ENCODE results near the gene ZNF500. TPM values are rescaled to one million over a fixed set of nuclear protein-coding genes. Genes with fewer than 3 reads are reported as not detected.

The ZNF500 gene
- total RNA-seq, 2 experiments from 2014 or later: 10.9 to 12.8 TPM

DNA sequence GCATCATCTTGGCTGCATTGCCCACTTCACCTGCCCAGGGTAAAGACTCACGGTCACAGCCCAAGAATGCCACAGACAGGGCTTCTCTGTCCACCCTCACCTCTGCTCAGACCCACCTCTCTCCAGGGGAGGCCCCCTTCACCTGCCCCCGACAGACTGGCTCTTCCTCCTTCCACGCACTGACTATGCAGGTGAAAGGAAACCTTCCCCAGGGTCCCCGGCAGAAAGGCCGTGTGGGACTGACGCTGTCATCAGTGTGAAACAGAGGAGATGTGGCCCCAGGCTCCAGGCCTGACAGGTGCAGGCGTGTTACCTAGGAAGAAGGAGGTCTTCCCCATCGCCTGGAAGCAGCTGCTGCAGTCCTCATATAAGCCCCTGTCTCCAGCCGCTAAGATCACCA is 44.8 kb upstream of the ZNF500 start:
- TF ChIP-seq, protein P1, sequence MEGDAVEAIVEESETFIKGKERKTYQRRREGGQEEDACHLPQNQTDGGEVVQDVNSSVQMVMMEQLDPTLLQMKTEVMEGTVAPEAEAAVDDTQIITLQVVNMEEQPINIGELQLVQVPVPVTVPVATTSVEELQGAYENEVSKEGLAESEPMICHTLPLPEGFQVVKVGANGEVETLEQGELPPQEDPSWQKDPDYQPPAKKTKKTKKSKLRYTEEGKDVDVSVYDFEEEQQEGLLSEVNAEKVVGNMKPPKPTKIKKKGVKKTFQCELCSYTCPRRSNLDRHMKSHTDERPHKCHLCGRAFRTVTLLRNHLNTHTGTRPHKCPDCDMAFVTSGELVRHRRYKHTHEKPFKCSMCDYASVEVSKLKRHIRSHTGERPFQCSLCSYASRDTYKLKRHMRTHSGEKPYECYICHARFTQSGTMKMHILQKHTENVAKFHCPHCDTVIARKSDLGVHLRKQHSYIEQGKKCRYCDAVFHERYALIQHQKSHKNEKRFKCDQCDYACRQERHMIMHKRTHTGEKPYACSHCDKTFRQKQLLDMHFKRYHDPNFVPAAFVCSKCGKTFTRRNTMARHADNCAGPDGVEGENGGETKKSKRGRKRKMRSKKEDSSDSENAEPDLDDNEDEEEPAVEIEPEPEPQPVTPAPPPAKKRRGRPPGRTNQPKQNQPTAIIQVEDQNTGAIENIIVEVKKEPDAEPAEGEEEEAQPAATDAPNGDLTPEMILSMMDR (IDR thresholded peaks at IDR 0.05): no peak
- no peak for DNase-seq
- no peaks in the 10 kb centered on the region for H3K27me3 Mint-ChIP-seq
- H3K9me3 Mint-ChIP-seq: no peaks in the 10 kb centered on the region
- peak overlapping the region; percentile 1 for H3K27ac Mint-ChIP-seq
- ChIA-PET POLR2A (interaction anchor here (0.9 kb wide), 2 partner anchors 12 to 35 kb away, joined by 3 read pairs; no protein-coding TSS in a partner anchor), CTCF (no interaction called here)
- peaks cover 43% of the 10 kb centered on the region for H3K36me3 Mint-ChIP-seq (ENCODE audit: low read depth)
- intact Hi-C loops (cut with micrococcal nuclease): no loop called here
- H3K4me3 Mint-ChIP-seq: no peak overlapping the region
- ATAC-seq: no peak
- H3K4me1 Mint-ChIP-seq (ENCODE audit: low read depth): no peaks in the 10 kb centered on the region

DNA sequence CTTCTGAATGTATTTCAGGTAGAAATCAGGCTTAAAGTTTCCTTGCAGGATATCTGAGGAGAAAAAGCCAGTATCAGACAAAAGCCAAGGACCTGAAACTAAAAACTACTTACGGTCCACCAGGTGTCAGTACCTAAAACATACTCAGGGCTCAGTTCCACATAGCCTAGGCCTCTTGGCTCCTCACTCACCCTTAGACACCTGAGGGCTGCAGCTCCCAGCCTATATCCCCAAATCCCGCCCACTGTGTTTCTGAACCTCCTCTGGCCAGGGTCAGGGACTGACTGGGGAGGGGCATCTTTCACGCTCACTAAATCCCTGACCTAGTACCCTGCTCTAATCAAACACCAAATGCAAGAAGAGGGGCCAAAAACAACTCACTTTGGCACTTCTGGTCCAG is 44.3 kb upstream of the ZNF500 start:
- peaks cover 43% of the 10 kb centered on the region for H3K36me3 Mint-ChIP-seq (ENCODE audit: low read depth)
- H3K4me3 Mint-ChIP-seq: no peak overlapping the region
- no peaks in the 10 kb centered on the region for H3K9me3 Mint-ChIP-seq
- ATAC-seq (no peak), DNase-seq (no peak)
- no peaks in the 10 kb centered on the region for H3K27me3 Mint-ChIP-seq
- peak overlapping the region; percentile 1 for H3K27ac Mint-ChIP-seq
- intact Hi-C loops (cut with micrococcal nuclease): no loop called here
- TF ChIP-seq, protein P1 (IDR thresholded peaks at IDR 0.05): no peak
- H3K4me1 Mint-ChIP-seq (ENCODE audit: low read depth): no peaks in the 10 kb centered on the region
- POLR2A ChIA-PET: interaction anchor here (0.9 kb wide), 1 partner anchor 35 kb away, joined by 3 read pairs; no protein-coding TSS in a partner anchor
- CTCF ChIA-PET: no interaction called here

DNA sequence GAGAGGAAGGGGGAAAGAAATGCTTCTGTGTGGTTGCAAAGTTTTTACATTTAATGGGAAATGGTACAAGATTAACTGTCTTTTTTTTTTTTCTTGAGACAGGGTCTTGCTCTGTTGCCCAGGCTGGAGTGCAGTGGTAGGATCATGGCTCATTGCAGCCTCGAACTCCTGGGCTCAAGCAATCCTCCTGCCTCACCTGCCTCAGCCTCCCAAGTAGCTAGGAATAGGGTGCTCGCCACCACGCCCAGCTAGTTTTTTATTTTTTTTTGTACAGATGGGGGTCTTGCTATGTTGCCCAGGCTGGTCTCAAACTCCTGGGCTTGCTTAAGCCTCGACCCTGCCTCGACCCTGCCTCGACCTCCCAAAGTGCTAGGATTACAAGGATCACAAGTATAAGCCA is 39.3 kb upstream of the ZNF500 start:
- ChIA-PET CTCF (no interaction called here), POLR2A (no interaction called here)
- ATAC-seq: no peak
- TF ChIP-seq, protein P1 (IDR thresholded peaks at IDR 0.05): no peak
- no peak overlapping the region for H3K4me3 Mint-ChIP-seq
- peaks cover 10% of the 10 kb centered on the region for H3K4me1 Mint-ChIP-seq (ENCODE audit: low read depth)
- no peak overlapping the region for H3K27ac Mint-ChIP-seq
- DNase-seq: no peak
- H3K27me3 Mint-ChIP-seq: no peaks in the 10 kb centered on the region
- peaks cover 14% of the 10 kb centered on the region for H3K36me3 Mint-ChIP-seq (ENCODE audit: low read depth)
- no peaks in the 10 kb centered on the region for H3K9me3 Mint-ChIP-seq
- intact Hi-C loops (cut with micrococcal nuclease): no loop called here

DNA sequence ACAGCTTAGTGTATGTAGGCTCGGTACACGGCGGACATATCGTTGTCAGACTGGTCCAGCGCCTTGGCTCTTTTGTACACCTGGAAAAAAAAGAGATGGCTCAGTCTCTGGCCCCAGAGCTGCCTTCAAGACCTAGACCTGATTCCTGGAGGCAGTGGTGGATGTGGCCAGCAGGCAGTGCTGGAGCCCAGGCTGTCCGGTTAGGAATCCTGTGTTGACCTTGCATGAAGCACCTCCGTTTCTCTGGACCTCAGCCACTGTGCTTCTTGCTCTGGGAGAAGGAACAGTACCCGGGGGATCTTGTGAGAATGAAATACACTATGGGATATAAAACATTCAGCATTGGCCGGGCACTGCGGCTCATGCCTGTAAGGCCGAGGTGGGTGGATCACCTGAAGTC is 38.3 kb upstream of the ZNF500 start:
- ChIA-PET POLR2A (no interaction called here), CTCF (no interaction called here)
- intact Hi-C loops (cut with micrococcal nuclease): no loop called here
- no peak overlapping the region for H3K27ac Mint-ChIP-seq
- H3K9me3 Mint-ChIP-seq: no peaks in the 10 kb centered on the region
- ATAC-seq (no peak), DNase-seq (no peak)
- peaks cover 11% of the 10 kb centered on the region for H3K36me3 Mint-ChIP-seq (ENCODE audit: low read depth)
- no peaks in the 10 kb centered on the region for H3K27me3 Mint-ChIP-seq
- TF ChIP-seq, protein P1 (IDR thresholded peaks at IDR 0.05): no peak
- no peak overlapping the region for H3K4me3 Mint-ChIP-seq
- peaks cover 13% of the 10 kb centered on the region for H3K4me1 Mint-ChIP-seq (ENCODE audit: low read depth)

DNA sequence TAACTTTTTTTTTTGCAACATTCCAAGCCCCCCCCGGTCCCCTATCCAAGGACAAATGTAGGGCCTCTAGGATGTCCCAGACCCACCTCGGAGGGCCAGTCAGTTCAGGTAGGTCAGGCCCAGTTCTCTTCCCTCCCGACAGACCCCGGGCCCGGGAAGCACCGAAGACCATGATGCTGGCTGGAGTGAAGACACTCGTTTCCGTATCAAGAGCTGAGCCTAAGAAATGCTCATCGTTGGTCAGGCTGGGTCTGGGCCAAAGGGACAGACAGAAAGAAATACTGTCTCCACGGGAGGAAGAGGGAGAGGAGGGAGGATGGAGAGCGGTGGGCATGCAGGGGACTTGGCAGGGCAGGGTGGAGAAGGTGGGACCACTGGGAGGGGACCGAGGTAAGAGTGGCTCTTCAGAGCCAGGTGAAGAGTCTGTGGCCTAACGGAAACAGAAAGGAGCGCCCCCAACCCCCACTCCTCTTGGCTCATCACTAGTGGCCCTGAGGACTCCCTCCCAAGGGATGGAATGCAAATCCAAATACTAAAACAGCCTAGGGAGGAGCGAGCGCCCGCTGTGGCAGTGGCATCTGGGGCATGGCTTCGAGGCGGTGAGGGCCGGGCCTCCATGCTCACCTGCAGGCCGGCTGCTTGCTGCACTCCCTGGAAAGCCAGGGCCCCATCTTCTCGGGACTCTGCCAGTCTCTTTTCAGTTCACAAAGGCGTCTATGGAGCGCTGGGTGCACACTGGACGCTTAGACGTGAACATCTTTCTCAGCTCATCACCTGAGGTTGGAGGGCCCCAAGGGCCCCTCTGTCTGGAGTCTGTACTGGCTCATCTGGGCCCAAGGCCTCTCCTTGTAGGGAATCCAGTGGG is 37.2 kb upstream of the ZNF500 start:
- TF ChIP-seq, protein P1 (IDR thresholded peaks at IDR 0.05): no peak
- H3K27me3 Mint-ChIP-seq: no peaks in the 10 kb centered on the region
- ATAC-seq (no peak), DNase-seq (no peak)
- H3K27ac Mint-ChIP-seq: no peak overlapping the region
- ChIA-PET POLR2A (no interaction called here), CTCF (interaction anchor here (1.3 kb wide), 1 partner anchor 69 kb away, joined by 8 read pairs; the partner anchor contains the start of genes ANKS3 and DNAAF8)
- peaks cover 13% of the 10 kb centered on the region for H3K4me1 Mint-ChIP-seq (ENCODE audit: low read depth)
- intact Hi-C loops (cut with micrococcal nuclease): no loop called here
- H3K36me3 Mint-ChIP-seq (ENCODE audit: low read depth): peaks cover 11% of the 10 kb centered on the region
- peak overlapping the region; percentile 28 for H3K4me3 Mint-ChIP-seq
- H3K9me3 Mint-ChIP-seq: no peaks in the 10 kb centered on the region

Data from activated CD8-positive, alpha-beta T cell treated with anti-CD3 and anti-CD28 coated beads for 36 hours (primary cell).